Endometrial microvascular endothelial cells (primary cell): Measurements from ENCODE around the gene SF3B1. TPM values are rescaled to one million over a fixed set of nuclear protein-coding genes. Genes with fewer than 3 reads are reported as not detected.
"Not testable (repeated sequence)": the region's sequence is repeated elsewhere in the genome, so short reads cannot be mapped to it uniquely, and the experiment has no call there.

Experiments used
- in situ Hi-C: cut with HindIII; loops from 2 replicates; pipeline ENCODE4 v1.10.0; 2017; ENCODE audit warnings: low sequenced_read_pairs, low pct_unique_long_range_greater_than_20kb; ENCODE audit errors: inconsistent ontology term
- total RNA-seq: library from RNA; depleted of rRNA; stranded (reverse); fragments of >200 nt; gene quantifications from one replicate; pipeline ENCODE4 v1.2.3, GENCODE V29; 2015; ENCODE audit errors: inconsistent ontology term

SF3B1 gene
- total RNA-seq, 1 donor from 2014 or later = 148 TPM

- in situ Hi-C loops = no loop called here
These were observed 45.8 kb downstream of the SF3B1 start for GRCh38 chr2:197388866-197389587.

GRCh38 chr2:197387179-197387578 lies 47.6 kb downstream of the SF3B1 start:
- in situ Hi-C loops = no loop called here

- in situ Hi-C loops = no loop called here
These were observed 48.6 kb downstream of the SF3B1 start for GRCh38 chr2:197386242-197386641.

- in situ Hi-C loops = no loop called here
These were observed 51.0 kb downstream of the SF3B1 start for GRCh38 chr2:197383825-197384224.

- in situ Hi-C loops = no loop called here
These were observed 53.2 kb downstream of the SF3B1 start for GRCh38 chr2:197381641-197382040.

GRCh38 chr2:197379918-197380309 lies 54.9 kb downstream of the SF3B1 start:
- in situ Hi-C loops = not testable (repeated sequence)

- in situ Hi-C loops = not testable (repeated sequence)
These were observed 55.4 kb downstream of the SF3B1 start for GRCh38 chr2:197379308-197379917.

- in situ Hi-C loops = no loop called here
These were observed 56.1 kb downstream of the SF3B1 start for GRCh38 chr2:197378494-197379307.

- in situ Hi-C loops = no loop called here
These were observed 56.7 kb downstream of the SF3B1 start for GRCh38 chr2:197378086-197378485.

GRCh38 chr2:197377670-197378069 lies 57.2 kb downstream of the SF3B1 start:
- in situ Hi-C loops = no loop called here

GRCh38 chr2:197372592-197372991 lies 62.2 kb downstream of the SF3B1 start:
- in situ Hi-C loops = no loop called here

GRCh38 chr2:197370664-197371063 lies 64.2 kb downstream of the SF3B1 start:
- in situ Hi-C loops = not testable (repeated sequence)

GRCh38 chr2:197369933-197370320 lies 64.9 kb downstream of the SF3B1 start:
- in situ Hi-C loops = no loop called here

GRCh38 chr2:197369228-197369932 lies 65.4 kb downstream of the SF3B1 start:
- in situ Hi-C loops = no loop called here

GRCh38 chr2:197368412-197368811 lies 66.4 kb downstream of the SF3B1 start:
- in situ Hi-C loops = no loop called here

GRCh38 chr2:197363998-197364397 lies 70.8 kb downstream of the SF3B1 start:
- in situ Hi-C loops = no loop called here

- in situ Hi-C loops = no loop called here
These were observed 74.1 kb downstream of the SF3B1 start for GRCh38 chr2:197360744-197361156.

- in situ Hi-C loops = no loop called here
These were observed 75.0 kb downstream of the SF3B1 start for GRCh38 chr2:197359859-197360258.

- in situ Hi-C loops = no loop called here
These were observed 75.9 kb downstream of the SF3B1 start for GRCh38 chr2:197358931-197359330.
